Measurements from ENCODE around the gene COMMD7.

Gene COMMD7

DNA sequence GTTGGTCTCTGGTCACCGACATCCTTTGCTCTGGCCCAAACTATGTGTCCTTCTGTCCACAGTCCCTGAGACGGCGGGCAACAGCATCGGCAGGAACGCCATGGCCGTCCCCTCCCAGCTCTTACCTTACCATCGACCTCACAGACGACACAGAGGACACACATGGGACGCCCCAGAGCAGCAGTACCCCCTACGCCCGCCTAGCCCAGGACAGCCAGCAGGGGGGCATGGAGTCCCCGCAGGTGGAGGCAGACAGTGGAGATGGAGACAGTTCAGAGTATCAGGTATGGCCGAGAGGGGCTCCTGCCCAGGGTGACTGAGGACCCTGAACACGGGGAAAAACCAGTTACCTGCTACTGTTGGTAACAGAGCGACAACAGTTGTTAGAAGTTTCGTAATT, 43.9 kb upstream of the COMMD7 start:
- Histone ChIP-seq H3K27me3 (replicated peaks; ENCODE audit: control insufficient read depth, insufficient read depth, low read length) (no peaks in the 10 kb centered on the region), H3K4me3 (replicated peaks; ENCODE audit: low read depth, low read length) (no peak overlapping the region), H3K36me3 (ENCODE audit: control insufficient read depth, insufficient read depth, low read length) (no peaks in the 10 kb centered on the region)
- no peak for TF ChIP-seq CTCF (IDR thresholded peaks at IDR 0.05; ENCODE audit: insufficient read depth, low read length, poor library complexity, severe bottlenecking)
- DNase-seq (ENCODE audit: extremely low read depth, insufficient read length) = no peak

- no peak for DNase-seq (ENCODE audit: extremely low read depth, insufficient read length)
- Histone ChIP-seq H3K27me3 (replicated peaks; ENCODE audit: control insufficient read depth, insufficient read depth, low read length) (no peaks in the 10 kb centered on the region), H3K4me3 (replicated peaks; ENCODE audit: low read depth, low read length) (no peak overlapping the region), H3K36me3 (ENCODE audit: control insufficient read depth, insufficient read depth, low read length) (no peaks in the 10 kb centered on the region)
- no peak for TF ChIP-seq CTCF (IDR thresholded peaks at IDR 0.05; ENCODE audit: insufficient read depth, low read length, poor library complexity, severe bottlenecking)
Measured at GRCh38 chr20:32786059-32786760, 42.9 kb upstream of the COMMD7 start.

- Histone ChIP-seq H3K4me3 (replicated peaks; ENCODE audit: low read depth, low read length) (no peak overlapping the region), H3K27me3 (replicated peaks; ENCODE audit: control insufficient read depth, insufficient read depth, low read length) (no peaks in the 10 kb centered on the region), H3K36me3 (ENCODE audit: control insufficient read depth, insufficient read depth, low read length) (no peaks in the 10 kb centered on the region)
- TF ChIP-seq CTCF (IDR thresholded peaks at IDR 0.05; ENCODE audit: insufficient read depth, low read length, poor library complexity, severe bottlenecking) = no peak
- DNase-seq (ENCODE audit: extremely low read depth, insufficient read length) = no peak
Measured at GRCh38 chr20:32784369-32785080, 41.3 kb upstream of the COMMD7 start.

DNA sequence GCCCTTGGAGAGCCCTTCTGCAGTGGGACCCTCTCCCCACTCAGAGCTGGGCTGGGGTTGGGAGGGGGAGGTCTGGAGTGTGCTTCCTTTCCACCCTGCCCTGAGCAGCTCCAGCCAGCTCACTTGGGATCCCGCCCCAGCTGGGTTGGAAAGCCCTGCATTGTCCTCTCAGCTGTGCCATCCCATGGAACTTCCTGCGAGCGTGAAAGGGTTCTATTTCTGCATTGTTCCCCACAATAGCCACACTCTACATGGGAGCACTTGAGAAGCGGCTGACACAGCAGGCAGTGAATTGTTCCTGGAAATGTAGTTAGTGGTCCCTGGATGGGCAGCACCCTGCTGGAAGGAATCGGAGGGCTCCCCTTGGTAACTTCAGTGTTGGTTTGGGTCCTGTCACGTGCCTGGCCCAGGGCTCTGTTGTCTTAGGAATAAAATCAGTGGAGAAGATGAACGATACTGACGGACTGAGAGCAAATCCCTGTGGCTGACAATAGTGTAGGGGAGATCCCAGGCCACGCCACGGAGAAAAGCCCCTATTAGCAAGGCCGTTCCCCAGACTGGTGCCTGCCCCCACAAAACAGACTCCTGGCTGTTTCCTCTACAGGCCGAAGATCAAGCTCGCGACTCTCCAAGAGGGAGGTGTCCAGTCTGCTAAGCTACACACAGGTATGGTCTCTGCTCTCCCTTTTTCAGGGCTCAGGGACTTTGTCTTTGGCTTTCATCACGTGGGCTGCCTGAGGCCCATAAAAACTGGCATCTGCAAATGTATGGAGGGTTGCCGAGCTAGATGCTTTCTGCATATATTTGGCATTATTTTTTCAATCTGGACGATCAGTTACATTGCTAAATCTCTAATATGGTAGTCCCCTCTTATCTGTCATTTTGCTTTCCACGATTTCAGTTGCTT, 37.7 kb upstream of the COMMD7 start:
- Histone ChIP-seq H3K4me3 (replicated peaks; ENCODE audit: low read depth, low read length) (no peak overlapping the region), H3K36me3 (ENCODE audit: control insufficient read depth, insufficient read depth, low read length) (no peaks in the 10 kb centered on the region), H3K27me3 (replicated peaks; ENCODE audit: control insufficient read depth, insufficient read depth, low read length) (no peaks in the 10 kb centered on the region)
- DNase-seq (ENCODE audit: extremely low read depth, insufficient read length) = no peak
- TF ChIP-seq CTCF (IDR thresholded peaks at IDR 0.05; ENCODE audit: insufficient read depth, low read length, poor library complexity, severe bottlenecking) = no peak

GRCh38 chr20:32780278-32780677, 37.0 kb upstream of the COMMD7 start:
- H3K36me3 ChIP-seq (ENCODE audit: control insufficient read depth, insufficient read depth, low read length) = no peaks in the 10 kb centered on the region
- H3K27me3 ChIP-seq (replicated peaks; ENCODE audit: control insufficient read depth, insufficient read depth, low read length) = no peaks in the 10 kb centered on the region
- no peak for TF ChIP-seq CTCF (IDR thresholded peaks at IDR 0.05; ENCODE audit: insufficient read depth, low read length, poor library complexity, severe bottlenecking)
- H3K4me3 ChIP-seq (replicated peaks; ENCODE audit: low read depth, low read length) = no peak overlapping the region
- no peak for DNase-seq (ENCODE audit: extremely low read depth, insufficient read length)

Measured in GM06990 (cell line).